GM19043 (cell line): ENCODE data around the gene ZNF530.

Source experiments
- ATAC-seq: cut with Tn5 transposase; IDR thresholded peaks from one replicate; pipeline ENCODE4 v1.9.1; 2021; ENCODE audit warnings: low read depth; ENCODE audit not compliant: unreplicated experiment

ZNF530 gene

DNA sequence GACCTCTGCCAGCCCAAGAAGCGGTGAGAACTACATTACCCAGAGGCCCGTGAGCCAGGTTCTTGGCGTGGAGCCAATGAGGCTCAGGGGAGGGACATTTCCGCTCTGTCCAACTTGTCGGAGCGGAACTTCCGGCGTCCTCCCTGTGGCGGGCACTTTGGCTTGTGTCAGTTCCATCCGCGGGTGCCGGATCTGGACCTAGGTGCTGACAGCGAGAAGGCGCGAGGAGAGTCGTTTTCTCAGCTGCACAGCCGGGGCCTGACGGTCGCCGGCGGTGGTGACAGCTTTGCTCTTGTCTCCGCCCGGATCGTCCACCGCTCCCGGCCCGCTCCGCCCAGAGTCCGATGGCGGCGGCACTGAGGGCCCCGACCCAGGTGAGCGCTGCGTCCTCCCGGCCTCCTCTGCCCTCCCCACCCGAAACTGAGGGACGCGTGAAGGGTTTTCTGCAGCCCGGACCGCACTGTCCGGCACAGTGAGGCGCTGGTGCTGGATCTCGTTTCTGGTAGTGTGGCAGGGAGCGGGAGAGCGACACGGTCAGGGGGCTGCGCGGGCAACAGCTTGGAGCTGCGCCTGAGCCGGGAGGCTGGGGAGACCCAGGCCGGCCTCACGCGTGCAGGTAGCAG is at the start of gene ZNF530:
Gene ZNF530, plus strand, starts transcription at position 125 of the 623 bp plus-strand sequence. CDS start 4,461 bp downstream, outside the sequence.
- peak; percentile 97 for ATAC-seq

- no peak for ATAC-seq
These were observed 47.3 kb upstream of the ZNF530 start for GRCh38 chr19:57552432-57552831.

DNA sequence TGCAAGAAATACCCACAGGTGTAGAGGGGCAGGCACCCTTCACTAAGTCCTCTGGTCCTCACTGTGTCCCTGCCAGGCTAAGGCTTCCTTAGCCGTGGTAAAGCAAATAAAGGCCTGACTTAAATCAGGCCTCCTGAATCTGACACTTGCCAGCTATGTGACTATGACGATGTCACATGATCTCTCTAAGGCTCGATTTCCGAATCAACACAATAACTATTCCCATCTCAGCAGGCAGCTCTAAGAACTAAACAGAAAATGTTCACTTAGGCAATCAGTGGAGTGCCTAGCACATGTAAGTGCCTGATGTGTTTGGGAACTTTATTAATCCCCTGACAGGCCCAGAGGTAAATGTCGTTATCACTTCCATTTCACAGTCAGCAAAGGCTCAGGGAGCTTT is 42.0 kb upstream of the ZNF530 start:
- no peak for ATAC-seq

GRCh38 chr19:57558525-57558924 is 41.2 kb upstream of the ZNF530 start:
- no peak for ATAC-seq

DNA sequence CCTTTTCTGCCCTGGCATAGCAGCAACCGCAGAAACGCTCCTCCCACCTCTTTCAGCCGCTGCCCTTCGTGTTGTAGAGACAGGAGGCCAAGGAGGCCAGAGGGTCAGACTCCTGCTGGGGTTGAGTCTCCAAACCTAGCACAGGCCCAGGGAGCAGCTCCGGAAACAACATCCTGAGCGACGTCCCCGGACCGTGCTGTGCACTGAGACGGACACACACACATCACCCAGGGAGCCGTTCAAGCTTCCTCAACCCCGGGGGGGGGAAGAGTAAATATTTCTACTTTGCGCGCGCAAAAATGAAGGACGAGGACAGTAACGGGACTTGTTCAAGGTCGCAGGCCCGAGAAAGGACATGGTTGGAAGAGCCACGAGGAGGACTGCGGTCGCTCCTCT is 40.7 kb upstream of the ZNF530 start:
- ATAC-seq = no peak

DNA sequence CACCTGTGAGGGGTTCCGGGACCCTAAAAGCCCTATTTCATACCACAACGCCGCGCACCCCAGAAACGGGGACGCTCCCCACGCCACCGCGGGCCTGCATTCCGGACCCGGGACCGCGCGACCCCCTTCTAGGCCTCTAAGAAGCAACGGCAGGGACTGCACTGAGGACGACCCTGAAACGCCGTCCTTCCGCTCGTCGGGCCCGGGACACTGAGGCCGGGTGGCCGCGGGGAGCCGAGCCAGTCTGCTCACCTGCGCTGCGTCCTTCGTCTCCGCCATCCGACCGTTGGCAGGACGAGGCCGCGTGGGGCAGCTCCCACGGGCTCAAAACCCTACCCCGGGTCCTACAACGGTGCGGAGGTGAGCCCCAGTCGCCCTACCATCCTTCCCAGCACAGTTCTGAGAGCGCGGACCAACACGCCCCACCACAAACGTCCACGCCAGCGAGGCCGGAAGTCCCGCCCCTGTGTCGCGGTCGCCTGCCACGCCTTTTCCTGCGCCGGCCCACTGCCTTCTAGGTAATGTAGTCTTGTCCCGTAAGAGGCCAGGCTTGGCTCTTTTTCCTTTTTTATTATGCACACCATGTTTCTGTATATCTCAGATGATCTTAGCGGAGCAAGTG is 40.2 kb upstream of the ZNF530 start, which contains the start of gene ZNF550:
Gene ZNF550, minus strand, starts transcription at position 460 of the 622 bp plus-strand sequence. Its CDS starts 181 bp downstream, at position 279.
- ATAC-seq = peak; percentile 88

DNA sequence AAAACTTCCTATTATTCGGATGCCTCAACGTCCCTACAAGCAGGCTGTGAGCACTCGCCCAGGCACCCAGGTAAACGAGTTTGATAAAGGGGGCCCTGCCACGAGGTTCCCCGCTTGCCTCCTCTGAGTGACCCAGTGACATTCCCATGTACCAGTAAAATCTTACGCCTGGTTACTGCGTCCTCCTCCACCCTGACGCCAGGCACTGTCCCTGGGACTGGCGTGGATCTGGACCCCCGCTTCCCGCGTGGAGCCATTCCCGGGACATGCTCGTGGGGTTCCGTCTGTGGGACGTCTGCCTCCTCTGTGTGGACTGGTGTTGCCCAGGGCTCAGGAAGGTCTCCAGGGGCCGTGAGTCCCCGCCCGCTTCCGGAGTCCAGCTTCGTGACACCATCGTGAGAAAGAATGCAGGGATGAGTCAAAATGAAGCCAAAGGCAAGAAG is 39.6 kb upstream of the ZNF530 start:
- ATAC-seq = no peak

GRCh38 chr19:57563547-57563946 is 36.1 kb upstream of the ZNF530 start:
- no peak for ATAC-seq

DNA sequence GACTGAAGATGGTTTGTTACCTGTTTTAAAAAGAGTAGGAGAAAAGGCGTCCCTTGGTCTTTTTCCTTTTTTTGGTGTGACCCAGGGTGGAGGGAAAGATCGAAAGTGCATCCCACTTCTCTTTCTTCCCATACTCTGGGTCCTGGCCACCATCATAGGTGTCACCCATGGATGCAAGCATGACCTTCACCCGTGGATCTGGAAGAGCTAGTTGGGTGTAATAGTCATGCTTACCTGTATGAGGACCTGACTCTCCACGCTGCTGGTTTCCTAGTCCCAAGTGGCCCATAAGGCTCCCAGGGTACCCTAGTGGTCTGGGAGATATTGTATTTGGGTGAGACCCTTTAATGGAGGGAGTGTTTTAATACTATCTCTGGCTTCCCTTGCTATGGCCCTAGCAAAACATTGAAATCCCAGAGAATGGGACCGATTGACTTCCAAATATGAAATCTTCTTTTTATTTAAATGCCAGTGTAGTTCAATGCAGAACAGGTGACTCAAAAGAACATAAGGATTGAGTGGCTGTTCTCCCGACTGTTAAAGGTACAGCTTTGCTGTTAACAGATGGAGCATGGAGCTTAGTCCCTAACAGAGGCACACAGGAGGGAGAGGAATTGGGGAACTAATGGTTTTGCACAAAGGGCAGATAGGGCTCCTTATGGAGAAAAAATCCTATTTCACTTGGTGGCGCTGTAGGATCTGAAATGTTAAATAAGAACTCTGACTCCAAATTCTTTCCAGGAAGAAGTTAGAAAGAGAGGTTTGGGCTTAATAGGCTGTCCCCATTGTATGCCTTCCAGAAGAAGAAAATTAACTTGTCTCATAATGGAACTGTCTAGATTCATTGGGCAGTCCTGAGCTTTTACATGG is 33.1 kb upstream of the ZNF530 start:
- no peak for ATAC-seq

- no peak for ATAC-seq
These were observed 29.0 kb upstream of the ZNF530 start for GRCh38 chr19:57570707-57571106.

GRCh38 chr19:57572415-57572947 is 27.2 kb upstream of the ZNF530 start:
- no peak for ATAC-seq

- no peak for ATAC-seq
These were observed 23.0 kb upstream of the ZNF530 start for GRCh38 chr19:57576661-57577060.

- peak; percentile 97 for ATAC-seq
These were observed 21.0 kb upstream of the ZNF530 start, which contains the start of gene ZNF416 for GRCh38 chr19:57578487-57579205. ZNF416 (minus strand) TSS chr19:57578911; CDS start chr19:57578704, 207 bp downstream.

- no peak for ATAC-seq
These were observed 16.6 kb upstream of the ZNF530 start for GRCh38 chr19:57583104-57583520.

DNA sequence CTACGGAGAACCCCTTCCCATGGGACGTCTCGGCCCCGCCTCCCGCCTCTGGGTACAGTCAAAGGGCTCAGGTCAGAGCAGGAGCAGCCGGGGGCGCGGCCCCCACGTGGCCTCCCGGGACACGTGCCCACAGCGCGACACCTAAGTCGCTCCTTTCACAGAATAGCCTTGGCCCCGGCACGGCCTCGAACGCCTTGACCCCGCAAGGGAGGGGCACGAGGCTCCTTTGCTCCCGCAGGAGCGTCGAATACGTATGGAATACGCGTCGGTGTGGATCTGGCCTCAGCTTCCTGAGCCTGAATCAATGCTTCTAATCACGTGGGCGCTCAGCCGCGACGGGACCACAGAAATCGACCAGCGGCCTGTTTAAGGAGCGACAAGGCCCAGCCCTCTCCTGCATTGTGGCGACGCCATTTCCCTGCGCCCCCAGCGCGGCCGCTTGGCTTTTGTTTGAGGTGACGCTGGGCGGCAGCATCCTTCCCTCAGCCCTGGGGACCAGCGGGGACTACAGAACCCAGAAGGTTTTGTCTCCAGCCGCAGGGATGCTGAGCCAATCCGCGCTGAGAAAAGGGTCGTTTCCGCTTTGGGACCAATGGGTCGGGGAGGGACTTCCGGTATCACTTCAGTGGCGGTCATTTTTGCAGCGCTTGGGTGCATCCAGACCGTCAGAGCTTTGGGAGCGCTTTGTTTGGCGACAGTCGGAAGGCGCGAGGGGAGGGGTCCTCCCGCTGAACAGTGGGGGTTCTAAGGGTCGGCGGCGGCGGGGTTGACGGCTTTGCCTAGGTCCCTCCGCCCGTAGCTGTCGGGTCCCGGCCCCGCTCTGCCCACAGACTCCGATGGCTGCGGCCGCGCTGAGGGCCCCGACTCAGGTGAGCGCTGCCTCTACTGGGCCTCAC is 15.9 kb upstream of the ZNF530 start, which contains the start of gene ZIK1:
Gene ZIK1, plus strand, starts transcription at position 625 of the 896 bp plus-strand sequence. Its CDS starts 212 bp downstream, at position 837.
- peak; percentile 93 for ATAC-seq

DNA sequence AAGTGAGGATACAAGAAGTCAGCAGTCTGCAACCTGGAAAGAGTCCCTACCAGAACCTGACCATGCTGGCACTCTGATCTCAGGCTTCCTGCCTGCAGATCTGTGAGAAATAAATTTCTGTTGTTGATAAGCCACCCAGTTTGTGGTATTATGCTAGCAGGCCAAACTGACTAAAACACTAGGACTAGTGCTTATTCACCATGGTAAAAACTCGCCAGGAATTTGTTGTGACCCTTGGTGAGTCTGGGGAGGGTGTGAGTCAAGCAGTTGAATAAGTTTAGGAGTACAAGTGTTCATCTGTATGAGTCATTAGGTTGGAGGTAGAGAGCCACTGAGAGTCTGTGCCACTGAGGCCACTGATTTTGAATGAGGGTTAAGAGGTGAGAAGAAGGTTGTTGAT is 12.2 kb upstream of the ZNF530 start:
- no peak for ATAC-seq

GRCh38 chr19:57599377-57599760 is 316 bp upstream of the ZNF530 start:
- no peak for ATAC-seq

GRCh38 chr19:57606931-57607330 is 7.2 kb downstream of the ZNF530 start:
- no peak for ATAC-seq

GRCh38 chr19:57611113-57611512 is 11.4 kb downstream of the ZNF530 start:
- ATAC-seq = no peak
